Measurements from ENCODE around the gene RILPL2. TPM values are rescaled to one million over a fixed set of nuclear protein-coding genes. Genes with fewer than 3 reads are reported as not detected.
"Not testable (repeated sequence)": the region's sequence is repeated elsewhere in the genome, so short reads cannot be mapped to it uniquely, and the experiment has no call there.

Gene RILPL2
- total RNA-seq, 1 donor from 2014 or later = 1.9 TPM

DNA sequence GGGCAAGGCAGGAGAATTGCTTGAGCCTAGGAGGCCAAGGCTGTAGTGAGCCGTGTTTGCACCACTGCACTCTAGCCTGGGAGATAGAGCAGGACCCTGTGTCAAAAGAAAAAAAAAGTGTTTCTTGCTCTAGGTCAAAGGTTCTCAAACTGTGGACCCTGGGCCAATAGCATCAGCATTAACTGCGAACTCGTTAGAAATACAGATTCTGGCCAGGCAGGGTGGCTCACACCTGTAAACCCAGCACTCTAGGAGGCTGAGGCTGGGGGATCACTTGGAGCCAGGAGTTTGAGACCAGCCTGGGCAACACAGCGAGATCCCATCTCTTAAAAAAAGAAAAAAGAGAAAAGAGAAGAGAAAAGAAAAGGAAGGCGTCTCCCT is 858 bp downstream of the RILPL2 start:
- H3K4me1 Mint-ChIP-seq = no peaks in the 10 kb centered on the region
- no peak for DNase-seq (ENCODE audit: low read depth, low spot score)
- H3K27ac Mint-ChIP-seq (ENCODE audit: unreplicated experiment) = no peak overlapping the region
- H3K4me3 Mint-ChIP-seq = peak overlapping the region; percentile 92
- H3K9me3 Mint-ChIP-seq = no peaks in the 10 kb centered on the region
- peaks cover 5% of the 10 kb centered on the region for H3K27me3 Mint-ChIP-seq (ENCODE audit: low read depth)
- no peaks in the 10 kb centered on the region for H3K36me3 Mint-ChIP-seq (ENCODE audit: low read depth)
- TF ChIP-seq, protein P1, sequence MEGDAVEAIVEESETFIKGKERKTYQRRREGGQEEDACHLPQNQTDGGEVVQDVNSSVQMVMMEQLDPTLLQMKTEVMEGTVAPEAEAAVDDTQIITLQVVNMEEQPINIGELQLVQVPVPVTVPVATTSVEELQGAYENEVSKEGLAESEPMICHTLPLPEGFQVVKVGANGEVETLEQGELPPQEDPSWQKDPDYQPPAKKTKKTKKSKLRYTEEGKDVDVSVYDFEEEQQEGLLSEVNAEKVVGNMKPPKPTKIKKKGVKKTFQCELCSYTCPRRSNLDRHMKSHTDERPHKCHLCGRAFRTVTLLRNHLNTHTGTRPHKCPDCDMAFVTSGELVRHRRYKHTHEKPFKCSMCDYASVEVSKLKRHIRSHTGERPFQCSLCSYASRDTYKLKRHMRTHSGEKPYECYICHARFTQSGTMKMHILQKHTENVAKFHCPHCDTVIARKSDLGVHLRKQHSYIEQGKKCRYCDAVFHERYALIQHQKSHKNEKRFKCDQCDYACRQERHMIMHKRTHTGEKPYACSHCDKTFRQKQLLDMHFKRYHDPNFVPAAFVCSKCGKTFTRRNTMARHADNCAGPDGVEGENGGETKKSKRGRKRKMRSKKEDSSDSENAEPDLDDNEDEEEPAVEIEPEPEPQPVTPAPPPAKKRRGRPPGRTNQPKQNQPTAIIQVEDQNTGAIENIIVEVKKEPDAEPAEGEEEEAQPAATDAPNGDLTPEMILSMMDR (conservative IDR thresholded peaks at IDR 0.05) = no peak

DNA sequence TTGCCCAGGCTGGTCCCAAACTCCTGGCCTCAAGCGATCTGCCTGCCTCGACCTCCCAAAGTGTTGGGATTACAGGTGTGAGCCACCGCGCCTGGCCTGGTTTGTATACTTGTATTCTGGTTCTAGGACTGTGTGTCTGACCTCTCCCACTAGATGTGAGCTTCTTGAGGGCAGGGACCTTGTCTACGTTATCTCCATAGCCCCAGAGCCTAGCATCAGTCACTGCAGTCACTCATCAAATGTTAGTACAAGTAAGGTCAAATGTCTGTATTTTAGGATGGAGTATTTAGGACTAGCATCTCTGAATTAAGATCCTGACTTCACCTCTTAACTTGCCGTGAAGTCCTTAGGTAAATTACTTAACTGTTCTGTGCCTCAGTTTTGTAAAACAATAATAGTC is 2.9 kb downstream of the RILPL2 start:
- TF ChIP-seq, protein P1 (conservative IDR thresholded peaks at IDR 0.05) = no peak
- no peak overlapping the region for H3K27ac Mint-ChIP-seq (ENCODE audit: unreplicated experiment)

DNA sequence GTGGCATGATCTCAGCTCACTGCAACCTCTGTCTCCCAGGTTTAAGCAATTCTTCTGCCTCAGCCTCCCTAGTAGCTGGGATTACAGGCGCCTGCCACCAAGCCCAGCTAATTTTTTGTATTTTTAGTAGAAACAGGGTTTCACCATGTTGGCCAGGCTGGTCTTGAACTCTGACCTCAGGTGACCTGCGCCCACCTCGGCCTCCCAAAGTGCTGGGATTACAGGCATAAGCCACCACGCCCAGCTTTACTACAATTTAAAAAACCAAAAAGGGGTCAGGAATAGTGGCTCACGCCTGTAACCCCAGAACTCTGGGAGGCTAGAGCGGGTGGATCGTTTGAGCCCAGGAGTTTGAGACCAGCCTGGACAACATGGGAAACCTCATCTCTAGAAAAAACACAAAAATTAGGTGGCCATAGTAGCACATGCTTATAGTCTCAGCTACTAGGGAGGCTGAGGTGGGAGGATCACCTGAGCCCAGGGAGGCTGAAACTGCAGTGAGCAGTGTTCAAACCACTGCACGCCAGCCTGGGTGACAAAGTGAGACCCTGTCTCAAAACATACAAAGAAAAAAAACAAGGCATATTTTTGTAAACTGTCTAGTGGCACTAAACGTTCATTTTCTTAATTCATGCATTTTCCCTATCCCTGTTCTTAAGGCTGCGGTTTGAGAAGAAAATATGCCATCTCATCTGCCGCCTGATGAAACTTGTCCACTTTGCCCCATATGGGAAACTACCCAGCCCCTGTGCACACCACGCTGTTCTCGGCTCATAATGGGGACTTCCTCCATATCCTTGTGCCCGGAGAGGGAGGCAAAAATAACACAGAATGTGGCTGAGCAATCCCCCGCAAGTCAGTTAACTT is 4.3 kb downstream of the RILPL2 start:
- not testable (repeated sequence) for H3K9me3 Mint-ChIP-seq; DNase-seq (ENCODE audit: low read depth, low spot score); H3K27ac Mint-ChIP-seq (ENCODE audit: unreplicated experiment); H3K27me3 Mint-ChIP-seq (ENCODE audit: low read depth); H3K36me3 Mint-ChIP-seq (ENCODE audit: low read depth); H3K4me1 Mint-ChIP-seq
- peak overlapping the region; percentile 8 for H3K4me3 Mint-ChIP-seq

More for the DNA sequence above, 2.9 kb downstream of the RILPL2 start:
- Mint-ChIP-seq H3K4me1 (no peaks in the 10 kb centered on the region), H3K9me3 (no peaks in the 10 kb centered on the region), H3K4me3 (peak overlapping the region; percentile 9), H3K27me3 (ENCODE audit: low read depth) (peaks cover 5% of the 10 kb centered on the region), H3K36me3 (ENCODE audit: low read depth) (no peaks in the 10 kb centered on the region)
- no peak for DNase-seq (ENCODE audit: low read depth, low spot score)

DNA sequence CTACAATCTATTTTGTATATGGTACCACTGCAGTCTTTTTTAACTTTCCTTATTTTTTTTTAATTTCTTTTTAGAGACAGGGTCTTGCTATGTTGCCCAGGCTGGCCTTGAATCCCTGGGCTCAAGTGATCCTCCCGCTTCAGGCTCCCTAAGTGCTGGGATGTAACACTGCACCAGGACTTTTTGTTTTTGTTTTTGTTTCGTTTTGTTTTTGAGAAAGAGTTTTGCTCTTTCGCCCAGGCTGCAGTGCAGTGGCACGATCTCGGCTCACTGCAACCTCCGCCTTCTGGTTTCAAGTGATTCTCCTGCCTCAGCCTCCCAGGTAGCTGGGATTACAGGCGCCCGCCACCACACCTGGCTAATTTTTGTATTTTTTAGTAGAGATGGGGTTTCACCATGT is 7.4 kb downstream of the RILPL2 start:
- not testable (repeated sequence) for H3K4me1 Mint-ChIP-seq; H3K9me3 Mint-ChIP-seq; H3K27me3 Mint-ChIP-seq (ENCODE audit: low read depth); DNase-seq (ENCODE audit: low read depth, low spot score); H3K36me3 Mint-ChIP-seq (ENCODE audit: low read depth); H3K27ac Mint-ChIP-seq (ENCODE audit: unreplicated experiment); H3K4me3 Mint-ChIP-seq

DNA sequence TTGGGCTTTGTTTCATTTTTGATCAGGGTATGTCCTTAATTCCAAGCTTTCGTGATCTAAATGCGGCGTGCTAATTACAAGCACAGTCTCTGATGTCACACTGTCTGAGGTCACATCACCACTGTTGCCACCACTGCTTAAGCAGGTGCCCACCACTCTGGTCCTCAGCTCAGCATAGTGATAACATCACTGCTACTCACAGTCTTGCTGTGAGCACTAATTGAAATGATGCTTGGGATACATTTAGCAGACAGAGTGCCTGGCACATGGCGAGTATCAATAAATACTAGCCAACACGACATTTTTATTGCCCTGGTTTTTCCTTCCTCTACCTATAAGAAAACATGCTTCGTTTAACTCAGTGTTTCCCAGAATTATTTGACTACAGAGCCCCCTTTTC is 7.9 kb downstream of the RILPL2 start:
- H3K4me1 Mint-ChIP-seq = no peaks in the 10 kb centered on the region
- TF ChIP-seq, protein P1 (conservative IDR thresholded peaks at IDR 0.05) = no peak
- DNase-seq (ENCODE audit: low read depth, low spot score) = no peak
- H3K27ac Mint-ChIP-seq (ENCODE audit: unreplicated experiment) = no peak overlapping the region
- H3K36me3 Mint-ChIP-seq (ENCODE audit: low read depth) = peaks cover 2% of the 10 kb centered on the region
- no peak overlapping the region for H3K4me3 Mint-ChIP-seq
- H3K9me3 Mint-ChIP-seq = no peaks in the 10 kb centered on the region
- H3K27me3 Mint-ChIP-seq (ENCODE audit: low read depth) = no peaks in the 10 kb centered on the region

DNA sequence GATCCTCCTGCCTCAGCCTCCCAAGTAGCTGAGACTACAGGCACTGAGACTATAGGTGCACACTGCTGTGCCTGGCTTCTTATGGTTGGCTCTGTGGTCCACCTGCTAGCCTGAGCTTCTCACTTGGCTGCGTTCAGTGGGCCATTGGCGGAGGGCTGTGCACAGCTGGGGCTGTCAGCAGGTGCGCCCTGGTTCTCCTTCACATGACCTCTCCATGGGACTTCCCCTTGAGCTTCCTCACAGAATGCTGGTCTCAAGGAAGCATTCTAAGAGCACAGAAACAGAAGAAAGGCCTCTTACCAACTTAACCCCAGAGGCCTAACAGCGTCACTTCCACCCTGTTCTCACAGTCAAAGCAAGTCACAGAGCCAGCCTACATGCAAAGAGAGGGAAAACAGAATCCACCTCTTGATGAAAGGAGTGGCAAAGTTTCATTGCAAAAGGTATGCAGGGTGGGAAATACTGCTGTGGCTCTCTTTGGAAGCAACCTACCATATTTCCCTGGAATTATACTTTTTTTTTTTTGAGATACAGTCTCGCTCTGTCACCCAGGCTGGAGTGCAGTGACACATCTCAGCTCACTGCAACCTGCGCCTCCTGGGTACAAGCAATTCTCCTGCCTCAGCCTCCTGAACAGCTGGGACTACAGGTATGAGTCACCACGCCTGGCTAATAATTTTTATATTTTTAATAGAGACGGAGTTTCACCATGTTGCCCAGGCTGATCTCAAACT is 9.3 kb downstream of the RILPL2 start:
- DNase-seq (ENCODE audit: low read depth, low spot score) = no peak
- H3K9me3 Mint-ChIP-seq = no peaks in the 10 kb centered on the region
- no peak overlapping the region for H3K4me3 Mint-ChIP-seq
- H3K4me1 Mint-ChIP-seq = no peaks in the 10 kb centered on the region
- TF ChIP-seq, protein P1 (conservative IDR thresholded peaks at IDR 0.05) = no peak
- H3K27me3 Mint-ChIP-seq (ENCODE audit: low read depth) = no peaks in the 10 kb centered on the region
- no peak overlapping the region for H3K27ac Mint-ChIP-seq (ENCODE audit: unreplicated experiment)
- H3K36me3 Mint-ChIP-seq (ENCODE audit: low read depth) = peaks cover 2% of the 10 kb centered on the region
